ENCODE data around the gene ASTN1.

DNA sequence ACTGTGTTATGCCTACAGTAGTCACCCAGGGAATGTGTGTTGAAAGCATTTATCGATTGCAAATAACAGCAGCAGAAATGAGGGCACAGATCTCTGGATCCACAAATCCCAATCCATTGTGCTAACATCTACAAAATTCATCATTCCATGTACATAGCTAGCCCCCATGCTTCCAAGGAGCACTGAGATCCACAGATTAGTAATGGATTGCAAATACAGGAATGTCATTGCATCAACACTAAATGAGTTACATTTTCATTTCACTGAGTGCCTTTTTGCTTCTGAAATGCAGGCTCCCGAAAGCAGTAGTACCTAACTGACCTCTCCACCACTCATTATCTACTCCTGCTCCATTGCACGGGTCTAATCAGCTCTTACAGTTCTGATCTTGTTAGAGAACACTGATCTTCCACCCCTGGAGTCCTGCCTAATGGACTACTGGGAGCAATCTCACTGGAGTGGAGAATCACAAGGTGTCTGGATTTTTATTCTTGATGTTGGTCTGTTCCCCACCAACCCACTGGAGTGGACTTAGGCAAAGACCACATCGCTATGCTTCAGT lies 30.5 kb downstream of the ASTN1 start:
- TF ChIP-seq CTCF (tag by site-specific recombination; IDR thresholded peaks at IDR 0.05) (no peak), ZBTB21 (tag by site-specific recombination; IDR thresholded peaks at IDR 0.05) (no peak), ATF2 (tag by site-specific recombination; IDR thresholded peaks at IDR 0.05; ENCODE audit: low read depth) (no peak), ZNF624 (tag by site-specific recombination; IDR thresholded peaks at IDR 0.05) (no peak), ZNF133 (tag by site-specific recombination; IDR thresholded peaks at IDR 0.05) (no peak), TRIM28 (IDR thresholded peaks at IDR 0.05; ENCODE audit: borderline replicate concordance, low read length) (no peak), ZNF529 (tag by site-specific recombination; IDR thresholded peaks at IDR 0.05; ENCODE audit: insufficient replicate concordance) (no peak), ZNF121 (tag by site-specific recombination; IDR thresholded peaks at IDR 0.05) (no peak)
- TF ChIP-seq, protein P1, sequence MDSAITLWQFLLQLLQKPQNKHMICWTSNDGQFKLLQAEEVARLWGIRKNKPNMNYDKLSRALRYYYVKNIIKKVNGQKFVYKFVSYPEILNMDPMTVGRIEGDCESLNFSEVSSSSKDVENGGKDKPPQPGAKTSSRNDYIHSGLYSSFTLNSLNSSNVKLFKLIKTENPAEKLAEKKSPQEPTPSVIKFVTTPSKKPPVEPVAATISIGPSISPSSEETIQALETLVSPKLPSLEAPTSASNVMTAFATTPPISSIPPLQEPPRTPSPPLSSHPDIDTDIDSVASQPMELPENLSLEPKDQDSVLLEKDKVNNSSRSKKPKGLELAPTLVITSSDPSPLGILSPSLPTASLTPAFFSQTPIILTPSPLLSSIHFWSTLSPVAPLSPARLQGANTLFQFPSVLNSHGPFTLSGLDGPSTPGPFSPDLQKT (IDR thresholded peaks at IDR 0.05; ENCODE audit: borderline replicate concordance, low read depth, low read length), result no peak
- TF ChIP-seq, protein P2, sequence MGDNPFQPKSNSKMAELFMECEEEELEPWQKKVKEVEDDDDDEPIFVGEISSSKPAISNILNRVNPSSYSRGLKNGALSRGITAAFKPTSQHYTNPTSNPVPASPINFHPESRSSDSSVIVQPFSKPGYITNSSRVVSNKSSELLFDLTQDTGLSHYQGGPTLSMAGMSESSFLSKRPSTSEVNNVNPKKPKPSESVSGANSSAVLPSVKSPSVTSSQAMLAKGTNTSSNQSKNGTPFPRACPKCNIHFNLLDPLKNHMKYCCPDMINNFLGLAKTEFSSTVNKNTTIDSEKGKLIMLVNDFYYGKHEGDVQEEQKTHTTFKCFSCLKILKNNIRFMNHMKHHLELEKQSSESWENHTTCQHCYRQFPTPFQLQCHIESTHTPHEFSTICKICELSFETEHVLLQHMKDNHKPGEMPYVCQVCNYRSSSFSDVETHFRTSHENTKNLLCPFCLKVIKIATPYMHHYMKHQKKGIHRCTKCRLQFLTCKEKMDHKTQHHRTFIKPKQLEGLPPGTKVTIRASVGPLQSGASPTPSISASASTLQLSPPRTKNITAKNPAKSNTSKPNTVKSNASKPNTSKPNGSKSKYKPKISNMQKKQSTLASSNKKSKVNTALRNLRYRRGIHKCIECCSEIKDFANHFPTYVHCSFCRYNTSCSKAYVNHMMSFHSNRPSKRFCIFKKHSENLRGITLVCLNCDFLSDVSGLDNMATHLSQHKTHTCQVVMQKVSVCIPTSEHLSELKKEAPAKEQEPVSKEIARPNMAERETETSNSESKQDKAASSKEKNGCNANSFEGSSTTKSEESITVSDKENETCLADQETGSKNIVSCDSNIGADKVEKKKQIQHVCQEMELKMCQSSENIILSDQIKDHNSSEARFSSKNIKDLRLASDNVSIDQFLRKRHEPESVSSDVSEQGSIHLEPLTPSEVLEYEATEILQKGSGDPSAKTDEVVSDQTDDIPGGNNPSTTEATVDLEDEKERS (tag by site-specific recombination; IDR thresholded peaks at IDR 0.05), result no peak
